Mucosa of descending colon (tissue), 3 donors: ENCODE results near the gene LSS. TPM values are rescaled to one million over a fixed set of nuclear protein-coding genes. Genes with fewer than 3 reads are reported as not detected.

Source experiments
- ATAC-seq: fragments of 200-7000 bp; cut with Tn5 transposase; one replicate; pipeline ENCODE4 v1.9.1; 2020; ENCODE audit warnings: mild to moderate bottlenecking, moderate library complexity
- DNase-seq, 3 donors: peaks; one replicate each; pipeline ENCODE4 v3.0.0-alpha.2; 2020
- H3K36me3 ChIP-seq: fragments of 200-600 bp; one replicate; pipeline ENCODE4 v1.8.0; 2021; ENCODE audit warnings: low read depth, mild to moderate bottlenecking
- H3K4me1 ChIP-seq: fragments of 200-600 bp; one replicate; pipeline ENCODE4 v1.8.0; 2021; ENCODE audit warnings: low read depth, mild to moderate bottlenecking
- H3K4me3 ChIP-seq: fragments of 200-600 bp; one replicate; pipeline ENCODE4 v1.8.0; 2021; ENCODE audit warnings: mild to moderate bottlenecking
- H3K9me3 ChIP-seq: fragments of 200-600 bp; one replicate; pipeline ENCODE4 v1.8.0; 2021; ENCODE audit warnings: mild to moderate bottlenecking
- CTCF ChIP-seq: fragments of 200-600 bp; IDR thresholded peaks from one replicate; pipeline ENCODE4 v1.8.0; 2022; ENCODE audit warnings: antibody characterized with exemption, mild to moderate bottlenecking
- intact Hi-C, 2 donors: fragments of 100-400 bp; cut with DNase I in 1 of 2; cut with micrococcal nuclease in 1 of 2; formaldehyde crosslinking; loops; one replicate each; pipeline versions ENCODE4 v1.11.0 to v1.11.1; 2022; cut with DNase I, micrococcal nuclease
- total RNA-seq, 3 donors: library from RNA; stranded (reverse); fragmentation: NEBNext Ultra II Directional in 2 of 3; extraction: Animal tissue kit (Norgen Biotek cat#: 25700) in 2 of 3; gene quantifications; one replicate each; pipeline versions ENCODE4 v1.2.1 to v1.2.4, GENCODE V29; 2021 to 2023
- donor health status: DM: no; HTN: no; CAD: no; lungs with moderate emphysema.
- donor health status: DM: no; HTN: no; CAD: no.
- donor health status: DM: no; HTN: yes; CAD: no.

The LSS gene
- total RNA-seq, 3 donors from 2014 or later, result 72.6 to 84.8 (median 81.1) TPM

DNA sequence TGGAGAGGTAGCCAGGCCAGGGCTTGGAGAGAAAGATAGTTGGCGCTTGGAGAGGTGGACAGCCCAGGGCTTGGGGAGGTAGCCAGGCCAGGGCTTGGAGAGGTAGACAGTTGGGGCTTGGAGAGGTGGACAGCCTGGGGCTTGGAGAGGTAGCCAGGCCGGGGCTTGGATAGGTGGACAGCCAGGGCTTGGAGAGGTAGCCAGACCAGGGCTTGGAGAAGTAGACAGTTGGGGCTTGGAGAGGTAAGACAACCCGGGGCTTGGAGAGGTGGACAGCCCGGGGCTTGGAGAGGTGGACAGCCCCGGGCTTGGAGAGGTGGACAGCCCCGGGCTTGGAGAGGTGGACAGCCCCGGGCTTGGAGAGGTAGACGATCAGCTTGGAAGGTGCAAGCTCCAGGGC is 7.7 kb downstream of the LSS start:
- Histone ChIP-seq H3K4me1 (no peaks in the 10 kb centered on the region), H3K9me3 (no peaks in the 10 kb centered on the region), H3K4me3 (no peak overlapping the region), H3K36me3 (no peaks in the 10 kb centered on the region)
- intact Hi-C loops, result no loop called here
- DNase-seq (no peak), ATAC-seq (no peak)
- no peak for TF ChIP-seq CTCF

- no peak for DNase-seq
- intact Hi-C loops, result no loop called here
- no peak for ATAC-seq
- H3K36me3 ChIP-seq, result no peaks in the 10 kb centered on the region
- H3K4me3 ChIP-seq, result no peak overlapping the region
- no peaks in the 10 kb centered on the region for H3K4me1 ChIP-seq
- no peak for TF ChIP-seq CTCF
- no peaks in the 10 kb centered on the region for H3K9me3 ChIP-seq
Observed at GRCh38 chr21:46220275-46220810, 8.2 kb downstream of the LSS start.

GRCh38 chr21:46219591-46220239 is 8.9 kb downstream of the LSS start:
- TF ChIP-seq CTCF, result no peak
- Histone ChIP-seq H3K9me3 (no peaks in the 10 kb centered on the region), H3K4me3 (no peak overlapping the region), H3K4me1 (no peaks in the 10 kb centered on the region), H3K36me3 (no peaks in the 10 kb centered on the region)
- intact Hi-C loops, result no loop called here
- DNase-seq (no peak), ATAC-seq (no peak)

GRCh38 chr21:46218906-46219590 is 9.5 kb downstream of the LSS start:
- TF ChIP-seq CTCF, result no peak
- no peaks in the 10 kb centered on the region for H3K4me1 ChIP-seq
- ATAC-seq, result no peak
- intact Hi-C loops, result no loop called here
- no peak for DNase-seq
- no peaks in the 10 kb centered on the region for H3K36me3 ChIP-seq
- H3K4me3 ChIP-seq, result no peak overlapping the region
- no peaks in the 10 kb centered on the region for H3K9me3 ChIP-seq

GRCh38 chr21:46217511-46218196 is 10.9 kb downstream of the LSS start:
- Histone ChIP-seq H3K4me3 (no peak overlapping the region), H3K36me3 (no peaks in the 10 kb centered on the region), H3K9me3 (no peaks in the 10 kb centered on the region), H3K4me1 (no peaks in the 10 kb centered on the region)
- TF ChIP-seq CTCF, result no peak
- ATAC-seq, result no peak
- intact Hi-C loops, result no loop called here
- DNase-seq, result no peak
